ENCODE data around the gene DLEU7.

The DLEU7 gene

GRCh38 chr13:50793026-50793425 lies 50.5 kb downstream of the DLEU7 start:
- TF ChIP-seq, protein P1, sequence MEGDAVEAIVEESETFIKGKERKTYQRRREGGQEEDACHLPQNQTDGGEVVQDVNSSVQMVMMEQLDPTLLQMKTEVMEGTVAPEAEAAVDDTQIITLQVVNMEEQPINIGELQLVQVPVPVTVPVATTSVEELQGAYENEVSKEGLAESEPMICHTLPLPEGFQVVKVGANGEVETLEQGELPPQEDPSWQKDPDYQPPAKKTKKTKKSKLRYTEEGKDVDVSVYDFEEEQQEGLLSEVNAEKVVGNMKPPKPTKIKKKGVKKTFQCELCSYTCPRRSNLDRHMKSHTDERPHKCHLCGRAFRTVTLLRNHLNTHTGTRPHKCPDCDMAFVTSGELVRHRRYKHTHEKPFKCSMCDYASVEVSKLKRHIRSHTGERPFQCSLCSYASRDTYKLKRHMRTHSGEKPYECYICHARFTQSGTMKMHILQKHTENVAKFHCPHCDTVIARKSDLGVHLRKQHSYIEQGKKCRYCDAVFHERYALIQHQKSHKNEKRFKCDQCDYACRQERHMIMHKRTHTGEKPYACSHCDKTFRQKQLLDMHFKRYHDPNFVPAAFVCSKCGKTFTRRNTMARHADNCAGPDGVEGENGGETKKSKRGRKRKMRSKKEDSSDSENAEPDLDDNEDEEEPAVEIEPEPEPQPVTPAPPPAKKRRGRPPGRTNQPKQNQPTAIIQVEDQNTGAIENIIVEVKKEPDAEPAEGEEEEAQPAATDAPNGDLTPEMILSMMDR (IDR thresholded peaks at IDR 0.05) = no peak

GRCh38 chr13:50788551-50789210 lies 54.8 kb downstream of the DLEU7 start:
- TF ChIP-seq, protein P1 (IDR thresholded peaks at IDR 0.05) = no peak

GRCh38 chr13:50787316-50788195 lies 55.9 kb downstream of the DLEU7 start:
- TF ChIP-seq, protein P1 (IDR thresholded peaks at IDR 0.05) = no peak

- TF ChIP-seq, protein P1 (IDR thresholded peaks at IDR 0.05) = no peak
Measured at GRCh38 chr13:50783717-50784290, 59.7 kb downstream of the DLEU7 start.

DNA sequence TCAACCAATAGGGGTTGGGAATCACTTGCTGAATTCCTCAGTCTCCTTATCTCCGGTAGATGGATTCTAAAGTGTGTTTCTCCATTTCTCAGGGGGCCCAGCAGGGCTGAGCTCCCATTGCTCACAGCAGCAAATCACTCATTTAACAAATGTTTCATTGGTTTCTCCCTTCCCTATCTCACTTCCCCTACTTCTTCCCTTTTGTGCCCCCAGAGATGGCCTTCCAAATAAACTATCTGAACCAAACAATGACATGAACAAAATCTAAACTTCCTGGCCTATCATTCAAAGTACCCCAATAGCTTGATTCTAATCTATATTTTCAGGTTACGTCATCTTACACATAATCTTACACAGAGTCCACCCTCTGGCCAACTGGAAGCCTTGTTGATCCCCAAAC lies 60.4 kb downstream of the DLEU7 start:
- TF ChIP-seq, protein P1 (IDR thresholded peaks at IDR 0.05) = no peak

- TF ChIP-seq, protein P1 (IDR thresholded peaks at IDR 0.05) = no peak
Measured at GRCh38 chr13:50780201-50781015, 63.1 kb downstream of the DLEU7 start.

Measured in LNCAP (cell line).